Neural cell (in vitro differentiated cells): ENCODE measurements around the gene MED26.

Experiments
- CTCF ChIP-seq: fragments of 450-650 bp; IDR thresholded peaks from 2 replicates; pipeline ENCODE4 v1.5.1; 2014; ENCODE audit warnings: antibody characterized with exemption, mild to moderate bottlenecking, moderate library complexity; ENCODE audit not compliant: poor library complexity, severe bottlenecking
- EZH2 ChIP-seq: fragments of 200-600, 300-800 bp; shearing (Covaris generic), sonication (generic); IDR thresholded peaks from 2 replicates; pipeline ENCODE4 v1.6.1; 2014; ENCODE audit warnings: antibody characterized with exemption, low read length, borderline replicate concordance, mild to moderate bottlenecking; ENCODE audit not compliant: insufficient read depth, poor library complexity, severe bottlenecking

GRCh38 chr19:16575861-16576689 lies 51.9 kb downstream of the MED26 start:
- no peak for TF ChIP-seq CTCF
- TF ChIP-seq EZH2: no peak
